A673 (cell line): ENCODE measurements around the gene PTPRK. TPM values are rescaled to one million over a fixed set of nuclear protein-coding genes. Genes with fewer than 3 reads are reported as not detected.

Experiments
- BruUV-seq: library from RNA; stranded (reverse); fragments of 400-500 nt; replicated peaks from 2 replicates; lab custom pipeline; 2021; lab: Mats Ljungman, UMichigan
- CTCF ChIA-PET: fragments of 300-600 bp; sonication (Branson Sonifier 250); formaldehyde crosslinking; loops from one replicate; lab custom pipeline; 2022; ENCODE audit warnings: antibody characterized with exemption; lab: Charles Lee
- POLR2A ChIA-PET: fragments of 300-600 bp; sonication (Branson Sonifier 250); formaldehyde crosslinking; loops from one replicate; lab custom pipeline; 2022; ENCODE audit warnings: antibody characterized with exemption; ENCODE audit not compliant: low non-redundant PET; lab: Charles Lee
- DNase-seq: peaks from one replicate; pipeline ENCODE4 v3.0.0-alpha.2; 2015; ENCODE audit warnings: low spot score
- H3K27ac ChIP-seq: fragments of 200-600 bp; sonication (generic); 2 replicates; pipeline ENCODE4 v1.5.1; 2016; ENCODE audit warnings: mixed run types, low read depth, mild to moderate bottlenecking, mixed read lengths, antibody characterized with exemption, low read length; ENCODE audit not compliant: poor library complexity, severe bottlenecking
- H3K27me3 ChIP-seq: fragments of 200-600 bp; sonication (generic); replicated peaks from 2 replicates; pipeline ENCODE4 v1.6.1; 2017; ENCODE audit warnings: mixed run types, low read depth, mild to moderate bottlenecking, mixed read lengths, antibody characterized with exemption, low read length; ENCODE audit not compliant: insufficient read depth, poor library complexity
- H3K36me3 ChIP-seq: fragments of 200-600 bp; sonication (generic); 2 replicates; pipeline ENCODE4 v1.6.1; 2016; ENCODE audit warnings: mixed run types, mild to moderate bottlenecking, mixed read lengths, antibody characterized with exemption, low read length; ENCODE audit not compliant: insufficient read depth, poor library complexity, severe bottlenecking
- H3K4me1 ChIP-seq: fragments of 200-600 bp; sonication (generic); 2 replicates; pipeline ENCODE4 v1.6.1; 2017; ENCODE audit warnings: mixed run types, mild to moderate bottlenecking, mixed read lengths, antibody characterized with exemption, low read length; ENCODE audit not compliant: insufficient read depth, poor library complexity, severe bottlenecking
- H3K4me3 ChIP-seq: fragments of 200-600 bp; sonication (generic); 2 replicates; pipeline ENCODE4 v1.5.1; 2016; ENCODE audit warnings: low read depth, mixed run types, mild to moderate bottlenecking, mixed read lengths, low read length; ENCODE audit not compliant: poor library complexity, severe bottlenecking
- H3K9me3 ChIP-seq: fragments of 200-600 bp; sonication (generic); 2 replicates; pipeline ENCODE4 v1.6.1; 2016; ENCODE audit warnings: mixed run types, low read depth, mild to moderate bottlenecking, mixed read lengths, antibody characterized with exemption, low read length; ENCODE audit not compliant: poor library complexity, severe bottlenecking
- EZH2 ChIP-seq: fragments of 200-600 bp; sonication (generic); IDR thresholded peaks from 2 replicates; pipeline ENCODE4 v1.6.1; 2017; ENCODE audit warnings: borderline replicate concordance, low read depth, mild to moderate bottlenecking, mixed read lengths, antibody characterized with exemption, low read length; ENCODE audit not compliant: poor library complexity, severe bottlenecking
- intact Hi-C: fragments of 100-400 bp; cut with micrococcal nuclease; formaldehyde crosslinking; loops from one replicate; pipeline ENCODE4 v1.10.0; 2022; ENCODE audit not compliant: unreplicated experiment
- total RNA-seq: library from RNA; stranded (reverse); gene quantifications from 2 replicates; pipeline ENCODE4 v1.2.3, GENCODE V29; 2021
- TF ChIP-seq, protein P1 (sequence below): fragments of 300-800, 200-600 bp; sonication (generic); conservative IDR thresholded peaks from 2 replicates; pipeline ENCODE4 v1.5.1; 2017; ENCODE audit warnings: low read depth, mild to moderate bottlenecking, antibody characterized with exemption, low read length, moderate library complexity, mixed read lengths

The PTPRK gene
- total RNA-seq, 1 experiment from 2014 or later: 77.3 TPM

DNA sequence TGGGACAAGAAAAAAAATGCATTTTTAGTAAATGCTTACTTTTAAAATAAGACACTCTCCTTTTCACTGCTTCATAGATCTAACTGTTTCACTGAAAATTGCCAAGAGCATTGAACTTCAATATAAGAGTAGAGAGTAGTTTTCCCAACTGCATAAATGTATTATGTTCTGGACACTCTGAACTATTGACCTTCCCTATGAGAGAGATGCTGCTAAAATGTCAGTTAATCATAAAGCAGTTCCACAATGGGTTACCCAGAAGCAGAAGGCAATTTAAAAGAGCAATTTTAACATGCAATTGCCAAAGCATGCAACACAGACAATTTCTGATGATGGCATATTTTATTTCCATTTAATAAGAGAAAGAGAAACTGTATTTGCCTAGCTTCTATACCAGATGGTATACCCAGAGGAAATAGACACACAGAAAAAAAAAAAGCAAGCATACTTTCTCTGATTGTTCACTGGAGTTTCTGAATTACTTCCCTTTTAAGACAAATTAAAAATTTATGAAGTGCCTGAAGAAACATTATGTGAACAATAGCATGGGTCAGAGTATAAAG, 340.4 kb downstream of the PTPRK start:
- peaks cover 4% of the 10 kb centered on the region for H3K36me3 ChIP-seq
- ChIA-PET CTCF (no interaction called here), POLR2A (no interaction called here)
- H3K9me3 ChIP-seq: no peaks in the 10 kb centered on the region
- H3K4me3 ChIP-seq: no peak overlapping the region
- no peak for DNase-seq
- intact Hi-C loops: no loop called here
- BruUV-seq: no TSS peak
- TF ChIP-seq, protein P1, sequence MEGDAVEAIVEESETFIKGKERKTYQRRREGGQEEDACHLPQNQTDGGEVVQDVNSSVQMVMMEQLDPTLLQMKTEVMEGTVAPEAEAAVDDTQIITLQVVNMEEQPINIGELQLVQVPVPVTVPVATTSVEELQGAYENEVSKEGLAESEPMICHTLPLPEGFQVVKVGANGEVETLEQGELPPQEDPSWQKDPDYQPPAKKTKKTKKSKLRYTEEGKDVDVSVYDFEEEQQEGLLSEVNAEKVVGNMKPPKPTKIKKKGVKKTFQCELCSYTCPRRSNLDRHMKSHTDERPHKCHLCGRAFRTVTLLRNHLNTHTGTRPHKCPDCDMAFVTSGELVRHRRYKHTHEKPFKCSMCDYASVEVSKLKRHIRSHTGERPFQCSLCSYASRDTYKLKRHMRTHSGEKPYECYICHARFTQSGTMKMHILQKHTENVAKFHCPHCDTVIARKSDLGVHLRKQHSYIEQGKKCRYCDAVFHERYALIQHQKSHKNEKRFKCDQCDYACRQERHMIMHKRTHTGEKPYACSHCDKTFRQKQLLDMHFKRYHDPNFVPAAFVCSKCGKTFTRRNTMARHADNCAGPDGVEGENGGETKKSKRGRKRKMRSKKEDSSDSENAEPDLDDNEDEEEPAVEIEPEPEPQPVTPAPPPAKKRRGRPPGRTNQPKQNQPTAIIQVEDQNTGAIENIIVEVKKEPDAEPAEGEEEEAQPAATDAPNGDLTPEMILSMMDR: no peak
- TF ChIP-seq EZH2: no peak
- no peaks in the 10 kb centered on the region for H3K4me1 ChIP-seq
- H3K27me3 ChIP-seq: no peaks in the 10 kb centered on the region
- H3K27ac ChIP-seq: no peak overlapping the region

DNA sequence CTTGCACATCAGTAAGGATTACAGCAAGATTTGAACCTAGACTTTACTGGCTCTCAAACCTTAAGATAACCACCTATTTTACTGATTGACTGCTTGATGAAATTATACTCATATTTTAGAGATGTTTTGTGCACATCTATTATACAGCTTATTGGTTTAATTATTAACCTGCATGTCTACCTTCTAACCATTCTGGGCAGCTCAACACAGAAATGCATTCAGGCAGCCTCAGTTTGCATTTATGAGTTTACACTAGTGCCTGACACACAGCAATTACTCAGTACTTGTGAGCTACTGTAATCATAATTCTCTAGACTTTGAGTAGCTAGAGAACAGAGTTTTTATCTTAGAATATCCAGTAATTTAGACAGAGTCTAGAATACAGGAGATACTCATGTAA, 345.7 kb downstream of the PTPRK start:
- Histone ChIP-seq H3K27ac (no peak overlapping the region), H3K4me3 (no peak overlapping the region), H3K9me3 (no peaks in the 10 kb centered on the region), H3K4me1 (no peaks in the 10 kb centered on the region), H3K36me3 (no peaks in the 10 kb centered on the region), H3K27me3 (no peaks in the 10 kb centered on the region)
- no peak for TF ChIP-seq EZH2
- TF ChIP-seq, protein P1: no peak
- intact Hi-C loops: no loop called here
- DNase-seq: no peak
- CTCF ChIA-PET: no interaction called here
- BruUV-seq: no TSS peak
- POLR2A ChIA-PET: interaction anchor here (0.6 kb wide), 1 partner anchor 596 kb away, joined by 3 read pairs; no protein-coding TSS in a partner anchor

DNA sequence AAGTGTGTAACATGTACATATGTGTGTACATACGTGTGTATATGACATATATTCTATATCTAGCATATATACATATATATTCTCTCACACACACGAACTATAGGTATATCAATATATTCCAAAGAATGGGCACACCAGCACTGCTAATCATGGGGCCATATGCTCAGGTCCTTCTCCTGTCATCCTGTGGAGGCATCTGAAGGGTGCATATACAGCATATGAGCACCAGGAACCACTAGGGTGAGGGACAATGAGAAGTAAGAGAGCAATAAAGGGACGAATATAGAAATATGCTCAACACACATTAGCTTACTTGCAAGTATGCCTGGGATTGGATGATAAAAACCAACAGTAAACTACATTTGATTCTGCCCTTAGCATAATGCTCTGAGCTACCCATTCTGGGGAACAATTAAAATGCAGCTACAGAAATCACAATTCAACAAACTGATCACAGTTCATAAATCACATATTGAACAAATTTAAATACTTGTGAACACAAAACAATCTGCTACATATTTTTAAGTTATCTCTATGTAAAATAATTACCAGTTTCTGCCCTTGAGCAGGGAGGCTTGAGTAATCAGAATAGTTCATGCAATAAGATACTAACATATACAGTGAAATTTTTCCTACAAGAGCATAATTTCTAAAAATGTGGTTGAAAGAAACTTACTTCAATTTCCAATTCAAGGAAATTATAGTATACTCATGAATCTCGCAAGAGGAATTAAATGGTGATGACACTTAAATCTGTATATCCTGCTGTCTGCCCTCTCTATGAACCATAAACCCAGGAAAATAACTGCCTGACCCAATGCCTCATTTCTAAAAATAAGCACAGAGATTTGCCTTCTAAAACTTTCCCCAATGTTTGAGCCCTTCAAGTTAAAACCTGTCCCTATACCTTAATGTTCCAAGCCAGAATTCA, 347.4 kb downstream of the PTPRK start:
- POLR2A ChIA-PET: no interaction called here

More for the DNA sequence above, 347.4 kb downstream of the PTPRK start:
- no peak for TF ChIP-seq EZH2
- TF ChIP-seq, protein P1: no peak
- H3K4me1 ChIP-seq: no peaks in the 10 kb centered on the region
- BruUV-seq: no TSS peak
- no peak overlapping the region for H3K4me3 ChIP-seq
- no peaks in the 10 kb centered on the region for H3K36me3 ChIP-seq
- H3K9me3 ChIP-seq: no peaks in the 10 kb centered on the region
- no peak for DNase-seq
- CTCF ChIA-PET: no interaction called here
- intact Hi-C loops: no loop called here
- H3K27me3 ChIP-seq: no peaks in the 10 kb centered on the region
- H3K27ac ChIP-seq: no peak overlapping the region
